ENCODE measurements around the gene ARHGAP1. TPM values are rescaled to one million over a fixed set of nuclear protein-coding genes. Genes with fewer than 3 reads are reported as not detected.

Gene ARHGAP1
- total and polyA plus RNA-seq, 12 donors, result 18.7 to 125 (median 70.2) TPM

DNA sequence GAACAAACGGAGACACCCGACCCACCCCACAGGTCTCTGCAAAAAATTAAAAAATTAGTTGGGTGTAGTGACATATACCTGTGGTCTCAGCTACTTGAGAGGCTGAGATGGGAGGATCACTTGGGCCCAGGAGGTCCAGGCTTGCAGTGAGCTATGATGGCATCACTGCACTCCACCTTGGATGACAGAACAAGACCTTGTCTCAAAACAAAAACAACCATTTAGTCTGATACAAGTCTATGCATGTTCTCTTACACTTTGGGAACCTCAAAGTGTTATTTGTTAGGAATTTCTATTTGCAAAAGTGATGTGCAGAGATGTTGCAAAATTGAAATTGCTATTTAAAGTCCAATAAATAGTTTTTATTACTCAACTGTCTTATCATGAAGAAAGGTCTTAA, 68.7 kb downstream of the ARHGAP1 start:
- no peaks in the 10 kb centered on the region for H3K9me3 ChIP-seq (replicated peaks in 1 of 3)
- H3K27me3 ChIP-seq, result no peaks in the 10 kb centered on the region
- 93 to 100% (median 94%) methylated on average over 2 of the region's 2 CpGs for WGBS, 4 donors
- no peaks in the 10 kb centered on the region for H3K4me1 ChIP-seq (replicated peaks in 1 of 2)
- DNase-seq, result no peak
- no peak overlapping the region for H3K27ac ChIP-seq
- H3K36me3 ChIP-seq (replicated peaks in 1 of 2), result peaks cover 0 to 22% of the 10 kb centered on the region in 2 donors
- intact Hi-C loops (cut with DNase I), result no loop called here
- no peak overlapping the region for H3K4me3 ChIP-seq
- TF ChIP-seq POLR2A (IDR thresholded peaks at IDR 0.05) (no peak), CTCF (IDR thresholded peaks at IDR 0.05) (no peak)

GRCh38 chr11:46630237-46630636, 70.2 kb downstream of the ARHGAP1 start:
- Histone ChIP-seq H3K27ac (no peak overlapping the region), H3K9me3 (replicated peaks in 1 of 3) (no peaks in the 10 kb centered on the region), H3K27me3 (no peaks in the 10 kb centered on the region), H3K36me3 (replicated peaks in 1 of 2) (peaks cover 0 to 37% of the 10 kb centered on the region in 2 donors), H3K4me1 (replicated peaks in 1 of 2) (no peaks in the 10 kb centered on the region), H3K4me3 (no peak overlapping the region)
- WGBS, 4 donors, result 94 to 100% (median 97%) methylated on average over 1 of the region's 1 CpG
- intact Hi-C loops (cut with DNase I), result no loop called here
- TF ChIP-seq CTCF (IDR thresholded peaks at IDR 0.05), result no peak
- TF ChIP-seq POLR2A (IDR thresholded peaks at IDR 0.05), result no peak
- DNase-seq, result no peak

DNA sequence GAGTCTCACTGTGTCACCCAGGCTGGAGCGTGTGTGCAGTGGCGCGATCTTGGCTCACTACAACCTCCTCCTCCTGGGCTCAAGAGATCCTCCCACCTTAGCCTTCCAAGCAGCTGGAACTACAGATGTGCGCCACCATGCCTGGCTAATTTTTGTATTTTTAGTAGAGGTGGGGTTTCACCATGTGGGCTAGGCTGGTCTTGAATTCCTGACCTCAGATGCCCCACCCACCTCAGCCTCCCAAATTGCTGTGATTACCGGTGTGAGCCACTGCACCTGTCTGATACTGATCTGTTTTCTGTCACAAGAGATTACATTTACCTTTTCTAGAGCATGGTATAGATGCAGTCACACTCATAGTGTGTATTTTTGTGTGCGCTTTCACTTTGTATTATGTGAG, 71.5 kb downstream of the ARHGAP1 start:
- H3K36me3 ChIP-seq (replicated peaks in 1 of 2), result peaks cover 0 to 43% of the 10 kb centered on the region in 2 donors
- no peaks in the 10 kb centered on the region for H3K27me3 ChIP-seq

More for the DNA sequence above, 71.5 kb downstream of the ARHGAP1 start:
- no peak overlapping the region for H3K27ac ChIP-seq
- peak in 1 of 7 donors; percentile 40 for DNase-seq
- no peaks in the 10 kb centered on the region for H3K9me3 ChIP-seq (replicated peaks in 1 of 3)
- H3K4me1 ChIP-seq (replicated peaks in 1 of 2), result no peaks in the 10 kb centered on the region
- intact Hi-C loops (cut with DNase I), result no loop called here
- TF ChIP-seq POLR2A (IDR thresholded peaks at IDR 0.05) (no peak), CTCF (IDR thresholded peaks at IDR 0.05) (no peak)
- 85 to 95% (median 90%) methylated on average over 6 of the region's 6 CpGs for WGBS, 4 donors
- H3K4me3 ChIP-seq, result no peak overlapping the region

Other genes with a start within 250 kb of the ARHGAP1 start
- gene AMBRA1, start 106.6 kb downstream of the ARHGAP1 start, total RNA-seq, result 10 to 100 TPM; 40.4 to 73.3 (median 54.7) TPM
- gene AMBRA1, start 106.6 kb downstream of the ARHGAP1 start, polyA plus RNA-seq, result 10 to 100 TPM; 16.2 to 22.8 (median 17.7) TPM
- gene HARBI1, start 83.4 kb downstream of the ARHGAP1 start, total RNA-seq, result 1 to 10 TPM; 4.5 to 7.4 (median 6.0) TPM
- 1 to 10 TPM; 1.5 to 6.9 (median 3.0) TPM for gene HARBI1, start 83.4 kb downstream of the ARHGAP1 start, polyA plus RNA-seq
- gene ATG13, start 83.1 kb downstream of the ARHGAP1 start, total RNA-seq, result 100 to 1,000 TPM in 5 of 9 donors, 10 to 100 TPM in 4; 39.8 to 177 (median 108) TPM
- gene ATG13, start 83.1 kb downstream of the ARHGAP1 start, polyA plus RNA-seq, result 10 to 100 TPM; 31.0 to 62.9 (median 57.0) TPM
- gene ZNF408, start 412 bp upstream of the ARHGAP1 start, total RNA-seq, result 10 to 100 TPM in 4 of 9 donors, 1 to 10 TPM in 5; 5.5 to 13.6 (median 9.5) TPM
- 10 to 100 TPM in 1 of 3 donors, 1 to 10 TPM in 2; 2.2 to 13.8 (median 8.4) TPM for gene ZNF408, start 412 bp upstream of the ARHGAP1 start, polyA plus RNA-seq
- under 1 TPM in 2 of 9 donors, not detected in 7; 0.50 to 0.61 TPM for gene F2, start 18.6 kb upstream of the ARHGAP1 start, total RNA-seq
- not detected for gene F2, start 18.6 kb upstream of the ARHGAP1 start, polyA plus RNA-seq
- 100 to 1,000 TPM in 5 of 9 donors, 10 to 100 TPM in 4; 71.4 to 174 (median 102) TPM for gene CKAP5, start 145.7 kb upstream of the ARHGAP1 start, total RNA-seq
- 10 to 100 TPM; 18.0 to 99.7 (median 18.2) TPM for gene CKAP5, start 145.7 kb upstream of the ARHGAP1 start, polyA plus RNA-seq
- 10 to 100 TPM in 6 of 9 donors, 1 to 10 TPM in 3; 2.9 to 24.5 (median 13.3) TPM for gene LRP4, start 217.9 kb upstream of the ARHGAP1 start, total RNA-seq
- 1 to 10 TPM; 5.9 to 9.7 (median 7.1) TPM for gene LRP4, start 217.9 kb upstream of the ARHGAP1 start, polyA plus RNA-seq
- gene CSTPP1, start 236.1 kb upstream of the ARHGAP1 start, total RNA-seq, result 10 to 100 TPM; 17.6 to 63.0 (median 24.7) TPM
- 10 to 100 TPM; 19.2 to 26.9 (median 23.5) TPM for gene CSTPP1, start 236.1 kb upstream of the ARHGAP1 start, polyA plus RNA-seq

Data from adrenal gland (tissue), 12 donors.